GM13976 (cell line): Measurements from ENCODE around the gene COL11A2.
"Not testable (repeated sequence)": the region's sequence is repeated elsewhere in the genome, so short reads cannot be mapped to it uniquely, and the experiment has no call there.

Source experiments
- DNase-seq: peaks from one replicate; pipeline ENCODE4 v3.0.0; 2012; ENCODE audit warnings: low spot score
- in situ Hi-C: fragments of 300-500 bp; cut with MboI; formaldehyde crosslinking; loops from one replicate; pipeline ENCODE4 v1.12.0; 2022; ENCODE audit warnings: low sequenced_read_pairs, mixed read lengths, inconsistent platforms; ENCODE audit not compliant: unreplicated experiment
- TF ChIP-seq, protein P1 (sequence below): IDR thresholded peaks from 2 replicates; pipeline ENCODE4 v1.5.1; 2012; ENCODE audit warnings: borderline replicate concordance, mild to moderate bottlenecking; ENCODE audit not compliant: insufficient read depth; ENCODE audit errors: extremely low read depth, missing control alignments, control extremely low read depth

The COL11A2 gene

DNA sequence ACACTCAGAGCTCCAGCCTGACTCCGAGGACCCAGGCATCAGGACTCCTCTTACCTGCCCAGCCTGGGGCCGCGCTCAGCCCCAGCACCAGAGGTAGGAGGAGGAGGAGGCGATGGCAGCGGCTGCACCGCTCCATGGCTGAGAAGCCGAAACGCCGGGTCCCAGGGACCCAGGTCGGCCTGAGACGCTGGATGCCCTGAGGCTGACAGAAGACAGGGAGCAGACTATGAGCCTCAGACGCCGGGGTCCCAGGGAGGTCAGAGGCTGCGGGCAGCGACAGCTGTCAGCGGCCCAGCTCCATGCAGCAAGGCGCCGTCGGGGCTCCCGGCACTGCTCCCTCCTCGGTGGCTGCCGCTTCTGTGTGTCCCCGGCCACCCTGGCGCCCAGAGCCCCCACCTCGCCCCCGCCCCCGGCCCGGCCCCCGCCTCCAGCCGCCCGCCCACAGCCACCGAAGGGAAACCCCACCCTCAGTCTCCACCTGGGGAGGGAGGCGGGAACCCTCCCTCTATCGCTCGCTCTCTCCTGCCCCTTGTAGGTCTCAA lies at the start of gene COL11A2:
TSS of gene COL11A2 (minus strand) at position 363 of the 542 bp plus-strand sequence. CDS start at position 136, 227 bp downstream.
- no peak for DNase-seq
- TF ChIP-seq, protein P1, sequence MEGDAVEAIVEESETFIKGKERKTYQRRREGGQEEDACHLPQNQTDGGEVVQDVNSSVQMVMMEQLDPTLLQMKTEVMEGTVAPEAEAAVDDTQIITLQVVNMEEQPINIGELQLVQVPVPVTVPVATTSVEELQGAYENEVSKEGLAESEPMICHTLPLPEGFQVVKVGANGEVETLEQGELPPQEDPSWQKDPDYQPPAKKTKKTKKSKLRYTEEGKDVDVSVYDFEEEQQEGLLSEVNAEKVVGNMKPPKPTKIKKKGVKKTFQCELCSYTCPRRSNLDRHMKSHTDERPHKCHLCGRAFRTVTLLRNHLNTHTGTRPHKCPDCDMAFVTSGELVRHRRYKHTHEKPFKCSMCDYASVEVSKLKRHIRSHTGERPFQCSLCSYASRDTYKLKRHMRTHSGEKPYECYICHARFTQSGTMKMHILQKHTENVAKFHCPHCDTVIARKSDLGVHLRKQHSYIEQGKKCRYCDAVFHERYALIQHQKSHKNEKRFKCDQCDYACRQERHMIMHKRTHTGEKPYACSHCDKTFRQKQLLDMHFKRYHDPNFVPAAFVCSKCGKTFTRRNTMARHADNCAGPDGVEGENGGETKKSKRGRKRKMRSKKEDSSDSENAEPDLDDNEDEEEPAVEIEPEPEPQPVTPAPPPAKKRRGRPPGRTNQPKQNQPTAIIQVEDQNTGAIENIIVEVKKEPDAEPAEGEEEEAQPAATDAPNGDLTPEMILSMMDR = no peak
- in situ Hi-C loops = no loop called here

DNA sequence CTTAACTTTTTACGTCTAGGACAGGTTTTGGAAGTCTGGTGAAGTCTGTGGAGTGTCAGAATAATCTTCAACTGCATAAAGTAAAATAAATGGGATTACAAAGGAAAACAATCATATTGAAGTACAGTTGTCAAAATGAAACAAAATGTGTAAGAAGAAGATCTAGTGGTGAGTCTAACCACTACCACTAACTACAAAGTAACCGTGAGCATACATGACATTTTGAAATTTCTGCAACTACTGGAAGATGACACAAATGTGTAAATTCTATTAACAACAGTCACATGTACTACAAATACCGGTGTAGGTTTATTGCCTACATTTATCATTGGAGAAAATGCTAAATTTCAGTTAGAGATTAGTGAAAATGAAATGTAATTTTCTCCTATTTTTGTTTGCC lies 49.7 kb upstream of the COL11A2 start:
- TF ChIP-seq, protein P1 = no peak
- in situ Hi-C loops = loop anchor here (25.0 kb wide), 1 partner anchor 230 kb away; the partner anchor contains the start of gene HLA-DOA
- no peak for DNase-seq

DNA sequence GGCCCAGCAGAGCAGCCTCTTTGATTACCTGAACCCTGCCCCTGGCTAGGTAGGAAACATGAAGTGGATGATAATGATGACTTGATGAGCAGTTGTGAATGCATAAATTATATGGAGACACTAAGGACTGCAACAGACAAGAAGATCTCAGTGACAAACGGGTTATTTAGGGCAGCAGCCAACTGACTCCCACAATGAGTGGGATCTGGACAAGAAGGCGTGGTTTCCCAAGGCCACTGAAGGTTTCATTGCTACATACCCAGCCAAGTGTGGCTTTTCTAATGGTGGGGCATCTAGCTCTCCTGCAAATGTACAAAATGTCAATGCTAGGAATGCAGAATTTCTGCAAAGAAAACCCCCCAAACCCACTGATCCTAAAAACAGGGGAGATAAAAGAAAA lies 45.5 kb upstream of the COL11A2 start:
- TF ChIP-seq, protein P1 = no peak
- in situ Hi-C loops = loop anchor here (25.0 kb wide), 1 partner anchor 225 kb away; the partner anchor contains the start of gene HLA-DOA
- no peak for DNase-seq

DNA sequence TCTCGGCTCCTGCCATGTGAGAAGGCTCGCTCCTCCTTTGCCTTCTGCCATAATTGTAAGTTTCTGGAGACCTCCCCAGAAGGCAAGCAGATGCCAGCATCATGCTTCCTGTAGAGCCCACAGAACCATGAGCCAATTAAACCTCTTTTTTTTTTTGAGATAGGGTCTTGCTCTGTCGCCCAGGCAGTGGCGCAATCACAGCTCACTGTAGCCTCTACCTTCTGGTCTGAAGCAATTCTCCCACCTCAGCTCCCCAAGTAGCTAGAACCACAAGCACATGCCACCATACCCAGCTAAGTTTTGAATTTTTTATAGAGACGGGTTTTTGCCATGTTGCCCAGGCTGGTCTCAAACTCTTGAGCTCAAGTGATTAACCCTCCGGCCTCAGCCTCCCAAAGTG lies 44.6 kb upstream of the COL11A2 start:
- in situ Hi-C loops = loop anchor here (25.0 kb wide), 1 partner anchor 225 kb away; the partner anchor contains the start of gene HLA-DOA
- no peak for DNase-seq
- TF ChIP-seq, protein P1 = no peak

DNA sequence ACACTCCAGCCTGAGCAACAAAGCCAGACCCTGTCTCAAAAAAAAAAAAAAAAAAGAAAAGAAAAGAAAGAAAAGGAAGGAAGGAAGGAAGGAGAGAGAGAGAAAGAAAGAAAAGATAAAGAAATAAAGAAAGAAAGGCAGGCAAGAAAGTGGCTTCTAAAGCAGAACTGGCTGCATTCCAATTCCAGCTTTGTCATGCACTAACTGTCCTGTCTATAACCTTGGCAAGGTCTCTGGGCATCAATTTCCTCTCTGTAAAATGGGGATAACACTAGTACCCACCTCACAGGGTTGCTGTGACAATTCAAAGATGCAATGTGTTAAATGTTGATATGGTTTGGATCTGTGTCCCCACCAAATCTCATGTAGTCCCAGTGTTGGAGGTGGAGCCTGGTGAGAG lies 44.1 kb upstream of the COL11A2 start:
- TF ChIP-seq, protein P1 = no peak
- in situ Hi-C loops = loop anchor here (25.0 kb wide), 1 partner anchor 224 kb away; the partner anchor contains the start of gene HLA-DOA
- no peak for DNase-seq

DNA sequence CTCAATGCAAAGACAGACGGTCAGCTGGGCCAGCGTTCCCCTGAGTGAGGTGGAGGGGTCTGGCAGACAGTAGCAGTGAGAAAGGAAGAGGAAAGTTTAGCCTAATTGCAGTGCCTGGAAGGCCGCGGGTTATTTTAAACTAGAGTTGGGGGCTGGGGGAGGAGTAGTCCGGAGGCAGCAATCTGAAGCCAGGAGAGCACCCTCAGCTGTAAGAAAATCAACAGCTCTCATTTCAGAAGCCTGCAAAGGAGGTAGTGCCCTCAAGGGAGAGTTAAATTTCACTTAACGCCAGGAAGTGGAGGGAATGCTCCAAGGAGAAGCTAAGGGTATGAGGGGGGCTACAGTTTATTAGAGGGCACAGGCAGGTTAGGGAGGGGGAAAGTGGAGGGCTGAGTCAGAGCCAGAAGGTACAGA lies 43.0 kb upstream of the COL11A2 start:
- TF ChIP-seq, protein P1 = no peak
- no peak for DNase-seq
- in situ Hi-C loops = loop anchor here (25.0 kb wide), 1 partner anchor 223 kb away; the partner anchor contains the start of gene HLA-DOA

DNA sequence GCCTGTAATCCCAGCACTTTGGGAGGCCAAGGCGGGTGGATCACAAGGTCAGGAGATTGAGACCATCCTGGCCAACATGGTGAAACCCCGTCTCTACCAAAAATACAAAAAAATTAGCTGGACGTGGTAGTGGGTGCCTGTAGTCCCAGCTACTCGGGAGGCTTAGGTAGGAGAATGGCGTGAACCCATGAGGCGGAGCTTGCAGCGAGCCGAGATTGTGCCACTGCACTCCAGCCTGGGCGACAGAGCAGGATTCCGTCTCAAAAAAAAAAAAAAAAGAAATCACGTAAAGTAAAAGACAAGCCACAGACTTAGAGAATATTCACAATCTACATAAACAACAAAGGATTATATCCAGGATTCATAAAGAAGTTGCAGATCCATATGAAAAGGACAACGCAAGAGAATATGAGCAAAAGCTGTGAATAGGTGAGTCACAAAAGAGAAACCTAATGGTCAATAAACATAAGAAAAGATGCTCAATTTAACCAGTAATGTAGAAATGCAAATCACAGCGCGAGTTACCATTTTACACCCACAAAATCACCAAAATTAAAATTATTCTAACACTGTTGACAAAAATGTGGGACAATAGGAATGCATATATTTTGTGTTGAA lies 34.3 kb upstream of the COL11A2 start:
- in situ Hi-C loops = loop anchor here (25.0 kb wide), 1 partner anchor 214 kb away; the partner anchor contains the start of gene HLA-DOA
- DNase-seq = not testable (repeated sequence)
